Upper lobe of left lung (tissue), 6 donors: ENCODE results near the gene RNF207. TPM values are rescaled to one million over a fixed set of nuclear protein-coding genes. Genes with fewer than 3 reads are reported as not detected.

ENCODE experiments used
- ATAC-seq, 2 donors: fragments of 200-7000 bp; cut with Tn5 transposase; one replicate each; pipeline ENCODE4 v1.9.1; 2022; ENCODE audit warnings: mild to moderate bottlenecking in 2 of 2, moderate library complexity in 2 of 2; ENCODE audit not compliant: low FRiP score in 2 of 2
- DNase-seq, 2 donors: peaks; one replicate each; pipeline ENCODE4 v3.0.0-alpha.2; 2019 to 2020
- H3K27ac ChIP-seq, 4 donors: fragments of 200-600 bp; sonication (generic); one replicate each; pipeline ENCODE4 v1.5.1; 2016 to 2019
- H3K27me3 ChIP-seq, 4 donors: fragments of 200-600 bp; sonication (generic); one replicate each; pipeline ENCODE4 v1.5.1; 2017 to 2019
- H3K36me3 ChIP-seq, 4 donors: fragments of 200-600 bp; sonication (generic); one replicate each; pipeline ENCODE4 v1.5.1; 2016 to 2019
- H3K4me1 ChIP-seq, 4 donors: fragments of 200-600 bp; sonication (generic); one replicate each; pipeline ENCODE4 v1.5.1; 2018 to 2019
- H3K4me3 ChIP-seq, 4 donors: fragments of 200-600 bp; sonication (generic); one replicate each; pipeline ENCODE4 v1.5.1; 2017 to 2019; ENCODE audit warnings: mild to moderate bottlenecking in 2 of 4, moderate library complexity in 1 of 4
- H3K9me3 ChIP-seq, 4 donors: fragments of 200-600 bp; sonication (generic); one replicate each; pipeline ENCODE4 v1.5.1; 2018 to 2019
- CTCF ChIP-seq, 6 experiments: fragments of 450-650 bp in 4 of 6; fragments of 200-600 bp in 2 of 6; sonication (generic) in 2 of 6; IDR thresholded peaks; one replicate each; pipeline ENCODE4 v1.5.1; 2016 to 2019; ENCODE audit warnings: antibody characterized with exemption in 6 of 6
- EP300 ChIP-seq, 4 donors: sonication (generic); formaldehyde crosslinking; IDR thresholded peaks; one replicate each; pipeline ENCODE4 v1.5.1; 2017; ENCODE audit warnings: antibody characterized with exemption in 4 of 4, control low read depth in 2 of 4
- POLR2A ChIP-seq, 4 donors: fragments of 450-650 bp; IDR thresholded peaks; one replicate each; pipeline ENCODE4 v1.5.1; 2016 to 2017; ENCODE audit warnings: antibody characterized with exemption in 4 of 4, mild to moderate bottlenecking in 2 of 4
- POLR2AphosphoS5 ChIP-seq, 2 donors: sonication (generic); formaldehyde crosslinking; IDR thresholded peaks; one replicate each; pipeline ENCODE4 v1.5.1; 2017; ENCODE audit warnings: antibody characterized with exemption in 2 of 2
- WGBS, 2 donors: methylation state at CpG; one replicate each; pipeline ENCODE4 v1.1.5; 2017 to 2018; 5-methylcytosine and 5-hydroxymethylcytosine counted together
- total RNA-seq, 6 donors: library from RNA; depleted of rRNA in 4 of 6; stranded (reverse); fragments of >200 nt in 4 of 6; gene quantifications; one replicate each; pipeline versions ENCODE4 v1.1.0 to v1.2.1, GENCODE V29; 2016 to 2021
- donor health status: DM: no; HTN: no; CAD: no; lungs with moderate emphysema.
- donor health status: DM: no; HTN: yes; CAD: no; lungs with severe emphysema.

The RNF207 gene
- total RNA-seq, 6 donors from 2014 or later = 9.8 to 85.9 (median 18.3) TPM

GRCh38 chr1:6262555-6263420, 56.9 kb downstream of the RNF207 start:
- no peak overlapping the region for H3K4me3 ChIP-seq
- H3K27me3 ChIP-seq = peaks cover 0 to 9% (median 5%) of the 10 kb centered on the region in 4 donors
- WGBS, 2 donors = 79% methylated on average over 22 of the region's 25 CpGs; no CpG with 5 or more reads in 1 of the 2 donors
- ATAC-seq (peak in 1 of 2 donors; percentile 28), DNase-seq (peak in 1 of 2 donors; percentile 72)
- no peaks in the 10 kb centered on the region for H3K9me3 ChIP-seq
- H3K27ac ChIP-seq = peak overlapping the region; percentile 3 to 82 (median 68)
- peaks cover 22 to 28% (median 25%) of the 10 kb centered on the region in 4 donors for H3K4me1 ChIP-seq
- TF ChIP-seq EP300 (IDR thresholded peaks at IDR 0.05) (no peak), POLR2AphosphoS5 (IDR thresholded peaks at IDR 0.05) (peak in 1 of 2 donors; percentile 25)
- no peaks in the 10 kb centered on the region for H3K36me3 ChIP-seq

- TF ChIP-seq POLR2A (IDR thresholded peaks at IDR 0.05) (no peak), CTCF (IDR thresholded peaks at IDR 0.05) (no peak), EP300 (IDR thresholded peaks at IDR 0.05) (no peak), POLR2AphosphoS5 (IDR thresholded peaks at IDR 0.05) (no peak)
- H3K27ac ChIP-seq = peak overlapping the region in 2 of 4 donors; percentile 8 to 56
- no peaks in the 10 kb centered on the region for H3K36me3 ChIP-seq
- H3K27me3 ChIP-seq = peaks cover 0 to 9% (median 5%) of the 10 kb centered on the region in 4 donors
- DNase-seq = no peak
- peaks cover 22 to 28% (median 25%) of the 10 kb centered on the region in 4 donors for H3K4me1 ChIP-seq
- no peak overlapping the region for H3K4me3 ChIP-seq
- ATAC-seq = no peak
- no peaks in the 10 kb centered on the region for H3K9me3 ChIP-seq
- WGBS, 2 donors = 73 to 78% methylated on average over 7 of the region's 7 CpGs
Observed at GRCh38 chr1:6263716-6264115, 57.8 kb downstream of the RNF207 start.

GRCh38 chr1:6265151-6265550, 59.2 kb downstream of the RNF207 start:
- Histone ChIP-seq H3K4me3 (no peak overlapping the region), H3K27me3 (peaks cover 0 to 9% (median 3%) of the 10 kb centered on the region in 4 donors), H3K9me3 (no peaks in the 10 kb centered on the region), H3K4me1 (peaks cover 13 to 17% (median 15%) of the 10 kb centered on the region in 4 donors), H3K27ac (no peak overlapping the region), H3K36me3 (no peaks in the 10 kb centered on the region)
- no peak for DNase-seq
- no peak for ATAC-seq
- TF ChIP-seq POLR2AphosphoS5 (IDR thresholded peaks at IDR 0.05) (no peak), CTCF (IDR thresholded peaks at IDR 0.05) (no peak), POLR2A (IDR thresholded peaks at IDR 0.05) (no peak)
- WGBS, 2 donors = 88 to 100% methylated on average over 4 to 14 of the region's 15 CpGs

GRCh38 chr1:6266641-6267040, 60.7 kb downstream of the RNF207 start:
- Histone ChIP-seq H3K27ac (no peak overlapping the region), H3K36me3 (no peaks in the 10 kb centered on the region), H3K4me1 (peaks cover 2 to 11% (median 3%) of the 10 kb centered on the region in 4 donors), H3K9me3 (no peaks in the 10 kb centered on the region), H3K4me3 (no peak overlapping the region), H3K27me3 (peaks cover 0 to 3% (median 0%) of the 10 kb centered on the region in 4 donors)
- no peak for TF ChIP-seq CTCF (IDR thresholded peaks at IDR 0.05)
- TF ChIP-seq POLR2A (IDR thresholded peaks at IDR 0.05) = no peak
- TF ChIP-seq EP300 (IDR thresholded peaks at IDR 0.05) = no peak
- no peak for TF ChIP-seq POLR2AphosphoS5 (IDR thresholded peaks at IDR 0.05)
- WGBS, 2 donors = 79 to 85% methylated on average over 11 of the region's 11 CpGs
- DNase-seq (peak in 1 of 2 donors; percentile 70), ATAC-seq (no peak)

- Histone ChIP-seq H3K36me3 (no peaks in the 10 kb centered on the region), H3K27ac (no peak overlapping the region), H3K9me3 (no peaks in the 10 kb centered on the region), H3K27me3 (no peaks in the 10 kb centered on the region), H3K4me1 (peaks cover 0 to 8% (median 0%) of the 10 kb centered on the region in 4 donors), H3K4me3 (no peak overlapping the region)
- no peak for DNase-seq
- 90% methylated on average over 12 of the region's 12 CpGs for WGBS, 2 donors
- ATAC-seq = no peak
- TF ChIP-seq EP300 (IDR thresholded peaks at IDR 0.05) (no peak), POLR2A (IDR thresholded peaks at IDR 0.05) (no peak), CTCF (IDR thresholded peaks at IDR 0.05) (no peak), POLR2AphosphoS5 (IDR thresholded peaks at IDR 0.05) (no peak)
Observed at GRCh38 chr1:6267686-6268322, 61.9 kb downstream of the RNF207 start.
